C4-2B (cell line): Measurements from ENCODE around the gene CAMKV.

ENCODE experiments used
- ZFX ChIP-seq: fragments of 450-650 bp; IDR thresholded peaks from 2 replicates; pipeline ENCODE4 v1.6.1; 2017
- TF ChIP-seq, protein P1 (sequence below): fragments of 450-650 bp; conservative IDR thresholded peaks from 2 replicates; pipeline ENCODE4 v1.5.1; 2017; ENCODE audit warnings: mild to moderate bottlenecking

DNA sequence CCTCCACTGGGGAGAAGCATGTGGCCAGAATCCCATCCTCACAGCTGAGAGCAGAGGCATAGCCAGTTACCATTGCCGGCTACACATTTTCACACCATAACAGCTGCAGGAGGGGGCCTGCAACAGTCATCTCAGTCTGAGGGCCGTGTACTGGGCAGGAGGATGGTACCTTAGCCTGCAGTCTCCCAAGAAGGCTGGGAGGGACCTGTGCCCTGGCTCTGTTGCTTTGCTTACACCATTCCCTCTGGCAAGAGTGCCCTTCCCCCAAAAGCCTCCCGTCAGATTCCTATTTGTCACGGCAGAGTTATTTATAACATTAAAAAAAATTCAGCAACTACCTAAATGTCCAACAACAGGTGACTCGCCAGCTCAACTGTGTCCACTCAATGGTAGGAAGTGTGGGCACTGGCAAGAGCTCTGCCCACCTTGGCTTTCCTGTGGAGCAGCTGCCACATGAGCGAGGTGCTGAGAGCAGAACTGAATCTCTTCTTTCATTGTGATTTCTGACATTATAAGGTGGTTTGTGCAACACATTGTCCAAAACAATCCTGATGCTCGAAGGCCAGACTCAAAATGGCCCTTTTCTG is 4.4 kb downstream of the CAMKV start:
- TF ChIP-seq, protein P1, sequence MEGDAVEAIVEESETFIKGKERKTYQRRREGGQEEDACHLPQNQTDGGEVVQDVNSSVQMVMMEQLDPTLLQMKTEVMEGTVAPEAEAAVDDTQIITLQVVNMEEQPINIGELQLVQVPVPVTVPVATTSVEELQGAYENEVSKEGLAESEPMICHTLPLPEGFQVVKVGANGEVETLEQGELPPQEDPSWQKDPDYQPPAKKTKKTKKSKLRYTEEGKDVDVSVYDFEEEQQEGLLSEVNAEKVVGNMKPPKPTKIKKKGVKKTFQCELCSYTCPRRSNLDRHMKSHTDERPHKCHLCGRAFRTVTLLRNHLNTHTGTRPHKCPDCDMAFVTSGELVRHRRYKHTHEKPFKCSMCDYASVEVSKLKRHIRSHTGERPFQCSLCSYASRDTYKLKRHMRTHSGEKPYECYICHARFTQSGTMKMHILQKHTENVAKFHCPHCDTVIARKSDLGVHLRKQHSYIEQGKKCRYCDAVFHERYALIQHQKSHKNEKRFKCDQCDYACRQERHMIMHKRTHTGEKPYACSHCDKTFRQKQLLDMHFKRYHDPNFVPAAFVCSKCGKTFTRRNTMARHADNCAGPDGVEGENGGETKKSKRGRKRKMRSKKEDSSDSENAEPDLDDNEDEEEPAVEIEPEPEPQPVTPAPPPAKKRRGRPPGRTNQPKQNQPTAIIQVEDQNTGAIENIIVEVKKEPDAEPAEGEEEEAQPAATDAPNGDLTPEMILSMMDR = no peak
- no peak for TF ChIP-seq ZFX
